Measurements from ENCODE around the gene VSTM2B. TPM values are rescaled to one million over a fixed set of nuclear protein-coding genes. Genes with fewer than 3 reads are reported as not detected.

The VSTM2B gene
- total RNA-seq, 1 donor from 2014 or later, result 0.18 TPM

DNA sequence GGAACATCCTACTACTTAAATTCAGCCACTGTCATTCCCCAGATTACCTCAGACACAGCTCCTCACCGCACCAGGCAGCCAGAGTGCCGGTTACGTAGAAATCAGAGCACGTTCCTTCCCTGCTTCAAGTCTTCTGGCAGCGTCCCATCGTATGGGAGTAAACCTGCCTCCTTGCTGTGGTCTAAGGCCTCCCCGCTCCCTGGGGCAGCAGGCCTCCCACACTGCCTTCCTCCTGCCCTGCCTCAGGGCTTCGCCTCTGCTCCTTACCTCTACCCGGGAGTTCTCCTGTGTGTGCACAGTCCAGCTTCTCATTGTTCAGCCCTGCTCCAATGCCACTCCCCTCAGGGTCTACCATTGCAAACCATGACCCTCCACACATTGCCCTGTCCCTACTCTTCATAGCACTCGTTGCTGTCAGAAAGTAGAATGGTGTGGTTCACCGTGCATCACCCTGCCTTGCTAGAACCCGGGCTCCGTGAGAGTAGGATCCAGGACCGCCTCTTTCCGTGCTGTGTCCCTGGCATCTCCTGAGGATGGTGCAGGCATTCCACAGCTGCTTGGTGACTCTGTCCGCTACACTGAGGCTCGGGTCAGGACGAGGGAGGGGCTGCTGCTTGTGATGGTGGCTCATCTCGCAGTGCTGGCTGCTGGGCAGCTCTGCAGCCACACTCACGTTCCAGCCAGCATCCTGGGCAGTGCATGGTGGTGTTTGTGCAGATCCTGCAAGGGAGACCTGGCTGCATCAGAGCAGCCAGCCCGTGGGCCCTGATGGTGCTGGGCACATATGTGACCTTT, 87.2 kb downstream of the VSTM2B start:
- peaks cover 39% of the 10 kb centered on the region for H3K36me3 Mint-ChIP-seq (ENCODE audit: low read depth, unreplicated experiment)
- peak overlapping the region; percentile 22 for H3K4me3 Mint-ChIP-seq (ENCODE audit: unreplicated experiment)
- H3K27ac Mint-ChIP-seq (ENCODE audit: unreplicated experiment), result peak overlapping the region; percentile 61

DNA sequence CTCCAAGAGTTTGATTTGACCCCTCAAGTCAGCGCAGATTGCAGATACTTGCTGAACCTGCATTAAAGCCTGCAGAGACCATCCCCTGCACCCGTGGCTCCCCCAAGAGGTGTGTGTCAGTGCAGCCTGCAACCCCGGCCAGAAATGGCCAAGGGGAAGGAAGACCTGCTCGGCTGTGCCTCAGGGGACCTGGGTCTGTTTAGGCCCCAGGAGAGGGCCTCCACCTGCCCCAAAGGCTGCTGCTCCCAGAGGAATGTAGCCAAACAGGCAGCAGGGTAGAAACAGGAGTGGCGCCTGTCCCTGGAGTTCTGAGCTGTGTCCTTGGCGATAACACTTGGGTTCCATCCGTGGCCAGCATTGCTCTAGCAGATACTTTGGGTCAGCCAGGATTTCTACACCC, 88.3 kb downstream of the VSTM2B start:
- Mint-ChIP-seq H3K36me3 (ENCODE audit: low read depth, unreplicated experiment) (peaks cover 33% of the 10 kb centered on the region), H3K27me3 (ENCODE audit: unreplicated experiment) (peaks cover 12% of the 10 kb centered on the region), H3K4me3 (ENCODE audit: unreplicated experiment) (no peak overlapping the region), H3K4me1 (ENCODE audit: unreplicated experiment) (no peaks in the 10 kb centered on the region), H3K9me3 (ENCODE audit: unreplicated experiment) (no peaks in the 10 kb centered on the region), H3K27ac (ENCODE audit: unreplicated experiment) (no peak overlapping the region)
- DNase-seq (ENCODE audit: low spot score), result no peak
- TF ChIP-seq, protein P1, sequence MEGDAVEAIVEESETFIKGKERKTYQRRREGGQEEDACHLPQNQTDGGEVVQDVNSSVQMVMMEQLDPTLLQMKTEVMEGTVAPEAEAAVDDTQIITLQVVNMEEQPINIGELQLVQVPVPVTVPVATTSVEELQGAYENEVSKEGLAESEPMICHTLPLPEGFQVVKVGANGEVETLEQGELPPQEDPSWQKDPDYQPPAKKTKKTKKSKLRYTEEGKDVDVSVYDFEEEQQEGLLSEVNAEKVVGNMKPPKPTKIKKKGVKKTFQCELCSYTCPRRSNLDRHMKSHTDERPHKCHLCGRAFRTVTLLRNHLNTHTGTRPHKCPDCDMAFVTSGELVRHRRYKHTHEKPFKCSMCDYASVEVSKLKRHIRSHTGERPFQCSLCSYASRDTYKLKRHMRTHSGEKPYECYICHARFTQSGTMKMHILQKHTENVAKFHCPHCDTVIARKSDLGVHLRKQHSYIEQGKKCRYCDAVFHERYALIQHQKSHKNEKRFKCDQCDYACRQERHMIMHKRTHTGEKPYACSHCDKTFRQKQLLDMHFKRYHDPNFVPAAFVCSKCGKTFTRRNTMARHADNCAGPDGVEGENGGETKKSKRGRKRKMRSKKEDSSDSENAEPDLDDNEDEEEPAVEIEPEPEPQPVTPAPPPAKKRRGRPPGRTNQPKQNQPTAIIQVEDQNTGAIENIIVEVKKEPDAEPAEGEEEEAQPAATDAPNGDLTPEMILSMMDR (IDR thresholded peaks at IDR 0.05; ENCODE audit: unreplicated experiment), result no peak

More for the DNA sequence above, 87.2 kb downstream of the VSTM2B start:
- H3K27me3 Mint-ChIP-seq (ENCODE audit: unreplicated experiment), result peaks cover 12% of the 10 kb centered on the region
- no peaks in the 10 kb centered on the region for H3K9me3 Mint-ChIP-seq (ENCODE audit: unreplicated experiment)
- TF ChIP-seq, protein P1 (IDR thresholded peaks at IDR 0.05; ENCODE audit: unreplicated experiment), result no peak
- H3K4me1 Mint-ChIP-seq (ENCODE audit: unreplicated experiment), result no peaks in the 10 kb centered on the region
- DNase-seq (ENCODE audit: low spot score), result no peak

Other genes with a start within 250 kb of the VSTM2B start
- 48.8 TPM for gene POP4, start 80.3 kb downstream of the VSTM2B start, total RNA-seq (ENCODE audit: unreplicated experiment)
- 0.77 TPM for gene PLEKHF1, start 139.5 kb downstream of the VSTM2B start, total RNA-seq (ENCODE audit: unreplicated experiment)
- gene C19orf12, start 189.3 kb downstream of the VSTM2B start, total RNA-seq (ENCODE audit: unreplicated experiment), result 6.1 TPM